ENCODE data around the gene FOXJ3. TPM values are rescaled to one million over a fixed set of nuclear protein-coding genes. Genes with fewer than 3 reads are reported as not detected.

FOXJ3 gene
- total and polyA plus RNA-seq, 2 of the 13 experiments (the other 11 are each of a cell fraction or from before 2014, with no cell fraction given): 16.6 to 48.5 TPM

GRCh38 chr1:42348498-42348897 is 13.5 kb upstream of the FOXJ3 start:
- no peaks in the 10 kb centered on the region for H4K20me1 ChIP-seq (ENCODE audit: insufficient read depth, low read length)
- H3K27me3 ChIP-seq (ENCODE audit: control insufficient read depth in 1 of 2, insufficient read depth in 2 of 2, low read length in 2 of 2): 0 out of 5 replicates have a peak, but pooled peaks cover 0 to 7% of the 10 kb centered on the region in 2 experiments
- no peaks in the 10 kb centered on the region for H3K4me1 ChIP-seq (ENCODE audit: insufficient read depth, low read length)
- in situ Hi-C loops (cut with HindIII; ENCODE audit: extremely low pct_ligation_motif_present, low pct_unique_long_range_greater_than_20kb): loop anchor here (25.0 kb wide), 1 partner anchor 389 kb away; the partner anchor contains the start of gene CLDN19
- BruUV-seq (replicated peaks): no TSS peak
- H3K36me3 ChIP-seq (replicated peaks in 1 of 2; ENCODE audit: control insufficient read depth in 1 of 2, insufficient read depth in 2 of 2, low read length in 2 of 2): no peaks in the 10 kb centered on the region
- intact Hi-C loops (cut with micrococcal nuclease; ENCODE audit: unreplicated experiment): no loop called here
- H3K4me2 ChIP-seq (ENCODE audit: low read depth, low read length): no peak overlapping the region
- H3K9me3 ChIP-seq (ENCODE audit: low read length): no peaks in the 10 kb centered on the region
- ChIA-PET POLR2A (no interaction called here), CTCF (ENCODE audit: low intra/inter-chr PET ratio, low total read pairs) (no interaction called here)
- ATAC-seq: no peak
- no peaks in the 10 kb centered on the region for H3K79me2 ChIP-seq (ENCODE audit: insufficient read depth, low read length)
- TF ChIP-seq RFX1 (IDR thresholded peaks at IDR 0.05) (peak; percentile 67; the same call in 1 of the 2 replicates), CC2D1A (CRISPR knock-in tag; IDR thresholded peaks at IDR 0.05) (no peak)
- no peak for DNase-seq (ENCODE audit: low spot score)
- no peak for FAIRE-seq
- H3K27ac ChIP-seq (ENCODE audit: extremely low read length, insufficient read depth, low read length): no peak overlapping the region
- no peak overlapping the region for H2AFZ ChIP-seq (ENCODE audit: low read length)
- no peak overlapping the region for H3K4me3 ChIP-seq (replicated peaks in 1 of 3; ENCODE audit: insufficient read depth in 1 of 3, low read depth in 2 of 3, low read length in 3 of 3)
- H3K9ac ChIP-seq (ENCODE audit: insufficient read depth, low read depth, low read length): no peak overlapping the region

- Histone ChIP-seq H2AFZ (ENCODE audit: low read length) (no peak overlapping the region), H3K4me3 (replicated peaks in 1 of 3; ENCODE audit: insufficient read depth in 1 of 3, low read depth in 2 of 3, low read length in 3 of 3) (no peak overlapping the region), H3K27me3 (ENCODE audit: control insufficient read depth in 1 of 2, insufficient read depth in 2 of 2, low read length in 2 of 2) (0 out of 5 replicates have a peak, but pooled peaks cover 0 to 7% of the 10 kb centered on the region in 2 experiments), H3K4me1 (ENCODE audit: insufficient read depth, low read length) (peaks cover 32% of the 10 kb centered on the region), H3K9ac (ENCODE audit: insufficient read depth, low read depth, low read length) (no peak overlapping the region), H3K4me2 (ENCODE audit: low read depth, low read length) (no peak overlapping the region), H3K79me2 (ENCODE audit: insufficient read depth, low read length) (no peaks in the 10 kb centered on the region), H4K20me1 (ENCODE audit: insufficient read depth, low read length) (no peaks in the 10 kb centered on the region), H3K27ac (ENCODE audit: extremely low read length, insufficient read depth, low read length) (no peak overlapping the region), H3K9me3 (ENCODE audit: low read length) (no peaks in the 10 kb centered on the region), H3K36me3 (replicated peaks in 1 of 2; ENCODE audit: control insufficient read depth in 1 of 2, insufficient read depth in 2 of 2, low read length in 2 of 2) (no peaks in the 10 kb centered on the region)
- ATAC-seq: no peak
- ChIA-PET CTCF (ENCODE audit: low intra/inter-chr PET ratio, low total read pairs) (no interaction called here), POLR2A (no interaction called here)
- BruUV-seq (replicated peaks): no TSS peak
- intact Hi-C loops (cut with micrococcal nuclease; ENCODE audit: unreplicated experiment): no loop called here
- no peak for FAIRE-seq
- in situ Hi-C loops (cut with HindIII; ENCODE audit: extremely low pct_ligation_motif_present, low pct_unique_long_range_greater_than_20kb): loop anchor here (25.0 kb wide), 1 partner anchor 394 kb away; the partner anchor contains the start of gene CLDN19
- no peak for DNase-seq (ENCODE audit: low spot score)
- WGBS (ENCODE audit: low lambda C conversion rate): 22% methylated on average over 5 of the region's 5 CpGs
- TF ChIP-seq FOXP4 (CRISPR knock-in tag; IDR thresholded peaks at IDR 0.05): no peak
- TF ChIP-seq BHLHE40 (IDR thresholded peaks at IDR 0.05; ENCODE audit: low read length): no peak
- no peak for TF ChIP-seq EEA1 (CRISPR knock-in tag; IDR thresholded peaks at IDR 0.05; ENCODE audit: borderline replicate concordance)
- TF ChIP-seq SKI (IDR thresholded peaks at IDR 0.05; ENCODE audit: partially characterized antibody): no peak
- TF ChIP-seq ZFP36 (IDR thresholded peaks at IDR 0.05; ENCODE audit: borderline replicate concordance, low read depth, low read length, partially characterized antibody): no peak
- no peak for TF ChIP-seq ZSCAN29 (CRISPR knock-in tag; conservative IDR thresholded peaks at IDR 0.05)
- TF ChIP-seq GMEB2 (CRISPR knock-in tag; IDR thresholded peaks at IDR 0.05; ENCODE audit: low read depth): no peak
- no peak for TF ChIP-seq IKZF5 (CRISPR knock-in tag; IDR thresholded peaks at IDR 0.05)
These were observed 8.0 kb upstream of the FOXJ3 start for GRCh38 chr1:42343049-42343448.
